ENCODE measurements around the gene AK5. TPM values are rescaled to one million over a fixed set of nuclear protein-coding genes. Genes with fewer than 3 reads are reported as not detected.
A peak's percentile ranks its signal among the peaks of the same experiment; 100 is the strongest.

AK5 gene
- total RNA-seq, 1 donor from 2014 or later: 0.51 TPM

GRCh38 chr1:77341195-77341594 lies 59.4 kb downstream of the AK5 start:
- no peak for DNase-seq (ENCODE audit: missing footprints)
- ATAC-seq: no peak
- intact Hi-C loops (cut with DNase I): no loop called here

GRCh38 chr1:77342745-77343144 lies 60.9 kb downstream of the AK5 start:
- no peak for DNase-seq (ENCODE audit: missing footprints)
- intact Hi-C loops (cut with DNase I): no loop called here

GRCh38 chr1:77347646-77348045 lies 65.8 kb downstream of the AK5 start:
- intact Hi-C loops (cut with DNase I): no loop called here
- no peak for DNase-seq (ENCODE audit: missing footprints)
- ATAC-seq: no peak

More at GRCh38 chr1:77342745-77343144, 60.9 kb downstream of the AK5 start:
- ATAC-seq: no peak

- intact Hi-C loops (cut with DNase I): no loop called here
- ATAC-seq (no peak), DNase-seq (ENCODE audit: missing footprints) (no peak)
Observed at GRCh38 chr1:77348549-77348948, 66.7 kb downstream of the AK5 start.

GRCh38 chr1:77349275-77349674 lies 67.5 kb downstream of the AK5 start:
- no peak for ATAC-seq
- DNase-seq (ENCODE audit: missing footprints): no peak
- intact Hi-C loops (cut with DNase I): no loop called here

GRCh38 chr1:77350012-77350770 lies 68.4 kb downstream of the AK5 start:
- DNase-seq (ENCODE audit: missing footprints) (no peak), ATAC-seq (peak; percentile 31)
- intact Hi-C loops (cut with DNase I): no loop called here

GRCh38 chr1:77354536-77354935 lies 72.7 kb downstream of the AK5 start:
- DNase-seq (ENCODE audit: missing footprints) (no peak), ATAC-seq (no peak)
- intact Hi-C loops (cut with DNase I): no loop called here

- ATAC-seq: no peak
- no peak for DNase-seq (ENCODE audit: missing footprints)
- intact Hi-C loops (cut with DNase I): no loop called here
Observed at GRCh38 chr1:77355010-77355409, 73.2 kb downstream of the AK5 start.

- ATAC-seq: no peak
- DNase-seq (ENCODE audit: missing footprints): no peak
- intact Hi-C loops (cut with DNase I): no loop called here
Observed at GRCh38 chr1:77356136-77356535, 74.3 kb downstream of the AK5 start.

GRCh38 chr1:77360256-77360655 lies 78.4 kb downstream of the AK5 start:
- intact Hi-C loops (cut with DNase I): no loop called here

GRCh38 chr1:77361621-77362020 lies 79.8 kb downstream of the AK5 start:
- intact Hi-C loops (cut with DNase I): no loop called here
- no peak for DNase-seq (ENCODE audit: missing footprints)
- ATAC-seq: no peak

More at GRCh38 chr1:77360256-77360655, 78.4 kb downstream of the AK5 start:
- DNase-seq (ENCODE audit: missing footprints) (no peak), ATAC-seq (no peak)

GRCh38 chr1:77370161-77370560 lies 88.3 kb downstream of the AK5 start:
- DNase-seq (ENCODE audit: missing footprints) (no peak), ATAC-seq (no peak)
- intact Hi-C loops (cut with DNase I): no loop called here

- ATAC-seq (no peak), DNase-seq (ENCODE audit: missing footprints) (no peak)
- intact Hi-C loops (cut with DNase I): no loop called here
Observed at GRCh38 chr1:77370583-77371306, 88.9 kb downstream of the AK5 start.

- DNase-seq (ENCODE audit: missing footprints): no peak
- intact Hi-C loops (cut with DNase I): no loop called here
- ATAC-seq: no peak
Observed at GRCh38 chr1:77371396-77371795, 89.6 kb downstream of the AK5 start.

GRCh38 chr1:77373702-77374101 lies 91.9 kb downstream of the AK5 start:
- ATAC-seq (no peak), DNase-seq (ENCODE audit: missing footprints) (no peak)
- intact Hi-C loops (cut with DNase I): no loop called here

GRCh38 chr1:77375541-77375940 lies 93.7 kb downstream of the AK5 start:
- intact Hi-C loops (cut with DNase I): no loop called here
- DNase-seq (ENCODE audit: missing footprints) (no peak), ATAC-seq (no peak)

GRCh38 chr1:77375990-77376389 lies 94.2 kb downstream of the AK5 start:
- intact Hi-C loops (cut with DNase I): no loop called here
- no peak for DNase-seq (ENCODE audit: missing footprints)
- ATAC-seq: no peak

- DNase-seq (ENCODE audit: missing footprints) (no peak), ATAC-seq (no peak)
- intact Hi-C loops (cut with DNase I): no loop called here
Observed at GRCh38 chr1:77378723-77379535, 97.1 kb downstream of the AK5 start.

- no peak for ATAC-seq
- intact Hi-C loops (cut with DNase I): no loop called here
- DNase-seq (ENCODE audit: missing footprints): no peak
Observed at GRCh38 chr1:77382366-77382765, 100.5 kb downstream of the AK5 start.

- ATAC-seq: no peak
- DNase-seq (ENCODE audit: missing footprints): no peak
- intact Hi-C loops (cut with DNase I): no loop called here
Observed at GRCh38 chr1:77383236-77383635, 101.4 kb downstream of the AK5 start.

Measured in Right ventricle myocardium inferior (tissue), 1 donor.